IMR-90 (cell line): Measurements from ENCODE around the gene STK40. TPM values are rescaled to one million over a fixed set of nuclear protein-coding genes. Genes with fewer than 3 reads are reported as not detected.
A peak's percentile ranks its signal among the peaks of the same experiment; 100 is the strongest.

Source experiments
- ATAC-seq: fragments of 200-7000 bp; cut with Tn5 transposase; 2 replicates; pipeline ENCODE4 v1.9.1; 2020; ENCODE audit warnings: low read depth, mild to moderate bottlenecking, moderate library complexity
- BruUV-seq: library from RNA; stranded (reverse); fragments of 400-500 nt; replicated peaks from 2 replicates; lab custom pipeline; 2021; lab: Mats Ljungman, UMichigan
- CTCF ChIA-PET: fragments of 300-600 bp; formaldehyde crosslinking; extraction: SDS; loops from one replicate; lab custom pipeline; 2021; ENCODE audit warnings: antibody characterized with exemption; lab: Yijun Ruan, JAX
- POLR2A ChIA-PET: fragments of 300-600 bp; sonication (Branson Sonifier 250); formaldehyde crosslinking; loops from one replicate; lab custom pipeline; 2022; ENCODE audit warnings: antibody characterized with exemption; ENCODE audit not compliant: unreplicated experiment; lab: Charles Lee
- DNase-seq: peaks from one replicate; pipeline ENCODE4 v3.0.0; 2013
- H2AFZ ChIP-seq: replicated peaks from 2 replicates; pipeline ENCODE3; 2013; ENCODE audit warnings: low read length, mild to moderate bottlenecking; ENCODE audit not compliant: poor library complexity
- H2AK5ac ChIP-seq: 2 replicates; pipeline ENCODE4 v1.6.1; 2013; ENCODE audit warnings: low read depth, low read length, inconsistent platforms
- H2AK9ac ChIP-seq: replicated peaks from 2 replicates; pipeline ENCODE3; 2013; ENCODE audit warnings: mild to moderate bottlenecking, low read depth, low read length, moderate library complexity; ENCODE audit not compliant: poor library complexity
- H2BK120ac ChIP-seq: 2 replicates; pipeline ENCODE4 v1.6.1; 2013; ENCODE audit warnings: low read depth, low read length, inconsistent platforms
- H2BK15ac ChIP-seq: 3 replicates; pipeline ENCODE4 v1.6.1; 2013; ENCODE audit warnings: low read depth, low read length, inconsistent platforms
- H2BK20ac ChIP-seq: 2 replicates; pipeline ENCODE4 v1.6.1; 2013; ENCODE audit warnings: low read depth, mild to moderate bottlenecking, inconsistent platforms, low read length, moderate library complexity
- H2BK5ac ChIP-seq: 2 replicates; pipeline ENCODE4 v1.6.1; 2013; ENCODE audit warnings: mild to moderate bottlenecking, low read depth, low read length, inconsistent platforms; ENCODE audit not compliant: poor library complexity, severe bottlenecking
- H3K14ac ChIP-seq: replicated peaks from 2 replicates; pipeline ENCODE4 v1.6.1; 2013; ENCODE audit warnings: low read depth, low read length, inconsistent platforms
- H3K18ac ChIP-seq: 2 replicates; pipeline ENCODE4 v1.6.1; 2013; ENCODE audit warnings: low read depth, low read length, control low read depth
- H3K23ac ChIP-seq: 2 replicates; pipeline ENCODE4 v1.6.1; 2013; ENCODE audit warnings: low read depth, low read length, inconsistent platforms
- H3K27ac ChIP-seq: 2 replicates; pipeline ENCODE4 v1.5.1; 2013; ENCODE audit warnings: mild to moderate bottlenecking, control low read depth, low read length; ENCODE audit not compliant: insufficient read depth
- H3K27me3 ChIP-seq: 2 replicates; pipeline ENCODE4 v1.6.1; 2013; ENCODE audit warnings: low read length; ENCODE audit not compliant: control insufficient read depth, insufficient read depth
- H3K36me3 ChIP-seq: 2 replicates; pipeline ENCODE4 v1.6.1; 2013; ENCODE audit warnings: low read length, mixed read lengths; ENCODE audit not compliant: control insufficient read depth, insufficient read depth
- H3K4ac ChIP-seq: 2 replicates; pipeline ENCODE4 v1.6.1; 2013; ENCODE audit warnings: low read depth, low read length, inconsistent platforms
- H3K4me1 ChIP-seq: 2 replicates; pipeline ENCODE4 v1.6.1; 2013; ENCODE audit warnings: low read length, mixed read lengths; ENCODE audit not compliant: control insufficient read depth, insufficient read depth
- H3K4me2 ChIP-seq: 2 replicates; pipeline ENCODE4 v1.6.1; 2013; ENCODE audit warnings: low read depth, mild to moderate bottlenecking, control low read depth, low read length, moderate library complexity
- H3K4me3 ChIP-seq: 2 replicates; pipeline ENCODE4 v1.5.1; 2013; ENCODE audit warnings: low read depth, mild to moderate bottlenecking, control low read depth, low read length, moderate library complexity; ENCODE audit not compliant: insufficient read depth
- H3K56ac ChIP-seq: 2 replicates; pipeline ENCODE4 v1.6.1; 2013; ENCODE audit warnings: low read length, inconsistent platforms; ENCODE audit not compliant: insufficient read depth; ENCODE audit errors: extremely low read depth
- H3K79me1 ChIP-seq, 2 experiments: 2 replicates each; pipeline ENCODE4 v1.6.1; 2013; ENCODE audit warnings: low read length in 2 of 2, inconsistent platforms in 1 of 2, low read depth in 1 of 2
- H3K9ac ChIP-seq: 2 replicates; pipeline ENCODE4 v1.6.1; 2013; ENCODE audit warnings: low read depth, low read length, control low read depth
- H3K9me1 ChIP-seq: 2 replicates; pipeline ENCODE4 v1.6.1; 2013; ENCODE audit warnings: low read length, inconsistent platforms; ENCODE audit not compliant: insufficient read depth
- H3K9me3 ChIP-seq: 2 replicates; pipeline ENCODE4 v1.6.1; 2013; ENCODE audit warnings: low read length; ENCODE audit not compliant: control insufficient read depth, insufficient read depth
- H4K20me1 ChIP-seq: 2 replicates; pipeline ENCODE4 v1.6.1; 2013; ENCODE audit warnings: low read length, inconsistent platforms; ENCODE audit not compliant: insufficient read depth
- H4K5ac ChIP-seq: 2 replicates; pipeline ENCODE4 v1.6.1; 2013; ENCODE audit warnings: mild to moderate bottlenecking, low read depth, low read length, control low read depth
- H4K8ac ChIP-seq, 2 experiments: 2 replicates each; pipeline ENCODE4 v1.6.1; 2013; ENCODE audit warnings: low read depth in 2 of 2, low read length in 2 of 2, control low read depth in 1 of 2, inconsistent platforms in 1 of 2
- H4K91ac ChIP-seq: 2 replicates; pipeline ENCODE4 v1.6.1; 2013; ENCODE audit warnings: low read depth, low read length, inconsistent platforms; ENCODE audit not compliant: insufficient read depth
- BHLHE40 ChIP-seq: fragments of 150-350 bp; IDR thresholded peaks from 2 replicates; pipeline ENCODE4 v1.6.1; 2016; ENCODE audit warnings: mild to moderate bottlenecking, low read depth, low read length
- CEBPB ChIP-seq: IDR thresholded peaks from 2 replicates; pipeline ENCODE4 v1.6.1; 2012; ENCODE audit warnings: low read depth, low read length, improper control_type of control experiment
- CHD1 ChIP-seq: IDR thresholded peaks from 2 replicates; pipeline ENCODE4 v1.6.1; 2012; ENCODE audit warnings: low read depth, low read length, improper control_type of control experiment
- ELK1 ChIP-seq: fragments of 150-350 bp; IDR thresholded peaks from 2 replicates; pipeline ENCODE4 v1.6.1; 2016; ENCODE audit warnings: low read depth, mild to moderate bottlenecking, low read length, moderate library complexity, borderline replicate concordance
- MAFK ChIP-seq: IDR thresholded peaks from 2 replicates; pipeline ENCODE4 v1.6.1; 2012; ENCODE audit warnings: low read depth, low read length, improper control_type of control experiment
- POLR2A ChIP-seq: IDR thresholded peaks from 2 replicates; pipeline ENCODE4 v1.6.1; 2012; ENCODE audit warnings: mild to moderate bottlenecking, low read depth, low read length
- RAD21 ChIP-seq: IDR thresholded peaks from 2 replicates; pipeline ENCODE4 v1.6.1; 2012; ENCODE audit warnings: low read length, improper control_type of control experiment
- RCOR1 ChIP-seq: IDR thresholded peaks from 2 replicates; pipeline ENCODE4 v1.6.1; 2012; ENCODE audit warnings: mild to moderate bottlenecking, low read length, improper control_type of control experiment; ENCODE audit not compliant: insufficient replicate concordance
- USF2 ChIP-seq: fragments of 150-350 bp; IDR thresholded peaks from 2 replicates; pipeline ENCODE4 v1.6.1; 2017; ENCODE audit warnings: mild to moderate bottlenecking, antibody characterized with exemption, low read length, low read depth
- WGBS, 2 experiments: methylation state at CpG; one replicate each; pipeline versions ENCODE4 v1.1.5 to v1.1.7; 2013; ENCODE audit warnings: missing lambda C conversion rate in 2 of 2; ENCODE audit not compliant: insufficient read length in 1 of 2; ENCODE audit errors: extremely low coverage in 2 of 2; 5-methylcytosine and 5-hydroxymethylcytosine counted together
- dilution Hi-C: fragments of 300-500 bp; cut with HindIII; formaldehyde crosslinking; loops from one replicate; pipeline ENCODE4 v1.14.3; 2018; ENCODE audit warnings: low sequenced_read_pairs; ENCODE audit not compliant: unreplicated experiment
- in situ Hi-C: fragments of 300-500 bp; cut with MboI; formaldehyde crosslinking; loops from 3 replicates; pipeline ENCODE4 v1.14.3; 2019; ENCODE audit warnings: low sequenced_read_pairs, inconsistent platforms, mixed read lengths
- intact Hi-C: fragments of 100-400 bp; cut with micrococcal nuclease; formaldehyde crosslinking; loops from 2 replicates; pipeline ENCODE4 v1.10.0; 2022
- polyA plus RNA-seq, 3 experiments: library from polyadenylated mRNA; depleted of rRNA; stranded (reverse); fragments of >200 nt; gene quantifications; 2 replicates each; pipeline ENCODE4 v1.2.3, GENCODE V29; 2012; ENCODE audit warnings: low replicate concordance in 1 of 3
- total RNA-seq: library from RNA; depleted of rRNA; stranded (reverse); fragments of >200 nt; gene quantifications from 2 replicates; pipeline ENCODE4 v1.2.3, GENCODE V29; 2012

STK40 gene
- total and polyA plus RNA-seq, 2 of the 4 experiments (the other 2 are of a cell fraction): 16.0 to 29.9 TPM

- Histone ChIP-seq H2BK20ac (no peak overlapping the region), H3K56ac (no peak overlapping the region), H3K4ac (no peak overlapping the region), H3K4me2 (no peak overlapping the region), H3K9me3 (no peaks in the 10 kb centered on the region), H4K91ac (no peak overlapping the region), H2BK120ac (no peak overlapping the region), H4K8ac (no peak overlapping the region), H2AFZ (no peak overlapping the region), H3K9me1 (peaks cover 14% of the 10 kb centered on the region), H3K36me3 (peaks cover 38% of the 10 kb centered on the region), H2BK15ac (no peak overlapping the region), H3K4me3 (no peak overlapping the region), H3K4me1 (peaks cover 8% of the 10 kb centered on the region), H2AK5ac (no peak overlapping the region), H3K9ac (no peak overlapping the region), H3K14ac (no peak overlapping the region), H3K23ac (peak overlapping the region; percentile 55; the same call in 1 of the 2 replicates), H3K27me3 (no peaks in the 10 kb centered on the region), H3K27ac (no peak overlapping the region), H4K5ac (no peak overlapping the region), H2BK5ac (no peak overlapping the region), H4K20me1 (peaks cover 10% of the 10 kb centered on the region; the same call in 1 of the 2 replicates), H2AK9ac (peak overlapping the region; percentile 23), H3K18ac (no peak overlapping the region), H3K79me1 (peaks cover 24 to 62% of the 10 kb centered on the region in 2 experiments; a peak in 3 of 4 replicates)
- DNase-seq (no peak), ATAC-seq (no peak)
- in situ Hi-C loops: no loop called here
- no TSS peak for BruUV-seq
- intact Hi-C loops: no loop called here
- dilution Hi-C loops: no loop called here
- TF ChIP-seq MAFK: no peak
- TF ChIP-seq ELK1: no peak
- TF ChIP-seq BHLHE40: no peak
- no peak for TF ChIP-seq POLR2A
- TF ChIP-seq RCOR1: no peak
- no peak for TF ChIP-seq RAD21
- no peak for TF ChIP-seq CEBPB
- no peak for TF ChIP-seq USF2
- TF ChIP-seq CHD1: no peak
- ChIA-PET POLR2A (no interaction called here), CTCF (no interaction called here)
- WGBS, 2 experiments: 37% methylated on average over 2 of the region's 10 CpGs; no CpG with 5 or more reads in 1 of the 2 experiments
These were observed 80.5 kb downstream of the STK40 start for GRCh38 chr1:36304970-36305914.
